B cell (primary cell): ENCODE data around the gene ISLR. TPM values are rescaled to one million over a fixed set of nuclear protein-coding genes. Genes with fewer than 3 reads are reported as not detected.

Experiments used
- ATAC-seq: fragments of 200-7000 bp; cut with Tn5 transposase; one replicate; pipeline ENCODE4 v1.10.0; 2021; ENCODE audit warnings: low read depth, mild to moderate bottlenecking, moderate number of reproducible peaks, moderate library complexity
- CTCF ChIA-PET: fragments of 350-600 bp; sonication (Branson Sonifier 250); formaldehyde crosslinking; loops from one replicate; lab custom pipeline; 2021; ENCODE audit warnings: antibody characterized with exemption, inconsistent platforms; lab: Charles Lee
- POLR2A ChIA-PET: fragments of 350-600 bp; sonication (Branson Sonifier 250); formaldehyde crosslinking; loops from one replicate; lab custom pipeline; 2021; ENCODE audit warnings: antibody characterized with exemption; lab: Charles Lee
- DNase-seq: peaks from one replicate; pipeline ENCODE4 v3.0.0; 2013
- H2AFZ ChIP-seq: 2 replicates; pipeline ENCODE4 v1.6.1; 2012; ENCODE audit warnings: mild to moderate bottlenecking, low read depth, low read length; ENCODE audit not compliant: insufficient read depth, poor library complexity, severe bottlenecking
- H3K27ac ChIP-seq, 2 donors: 1 replicate in 1 of 2; 2 replicates in 1 of 2; pipeline ENCODE4 v1.5.1; 2012 to 2013; ENCODE audit warnings: low read length in 2 of 2, mild to moderate bottlenecking in 2 of 2, moderate library complexity in 1 of 2
- H3K27me3 ChIP-seq, 4 experiments: fragments of 200-600 bp in 1 of 4; sonication (generic) in 1 of 4; replicated peaks in 1 of 4; 1 replicate in 2 of 4; 2 replicates in 2 of 4; pipeline versions ENCODE4 v1.6.1 to v1.7.0; 2013 to 2016; ENCODE audit warnings: low read length in 3 of 4, mild to moderate bottlenecking in 2 of 4, mixed read lengths in 1 of 4, moderate library complexity in 1 of 4; ENCODE audit not compliant: insufficient read depth in 4 of 4, control insufficient read depth in 3 of 4; ENCODE audit errors: control extremely low read depth in 1 of 4
- H3K36me3 ChIP-seq, 2 experiments: replicated peaks in 1 of 2; 1 replicate in 1 of 2; 2 replicates in 1 of 2; pipeline versions ENCODE4 v1.6.1 to v1.7.1; 2013; ENCODE audit warnings: low read length in 1 of 2; ENCODE audit not compliant: insufficient read depth in 2 of 2, control insufficient read depth in 1 of 2; ENCODE audit errors: control extremely low read depth in 1 of 2, extremely low read depth in 1 of 2
- H3K4me1 ChIP-seq, 2 donors: fragments of 200-600 bp in 1 of 2; sonication (generic) in 1 of 2; 1 replicate in 1 of 2; 2 replicates in 1 of 2; pipeline versions ENCODE4 v1.5.1 to v1.6.1; 2013 to 2017; ENCODE audit warnings: low read length in 2 of 2; ENCODE audit not compliant: control insufficient read depth in 2 of 2, insufficient read depth in 2 of 2
- H3K4me2 ChIP-seq: replicated peaks from 2 replicates; pipeline ENCODE3; 2012; ENCODE audit warnings: mild to moderate bottlenecking, low read depth, low read length; ENCODE audit not compliant: poor library complexity, severe bottlenecking
- H3K4me3 ChIP-seq, 5 experiments: fragments of 200-600 bp in 1 of 5; sonication (generic) in 1 of 5; 1 replicate in 3 of 5; 2 replicates in 2 of 5; pipeline versions ENCODE4 v1.5.1 to v1.7.0; 2011 to 2016; ENCODE audit warnings: low read length in 4 of 5, mild to moderate bottlenecking in 4 of 5, low read depth in 2 of 5, control low read depth in 1 of 5, moderate library complexity in 1 of 5; ENCODE audit not compliant: insufficient read depth in 1 of 5; ENCODE audit errors: control extremely low read depth in 1 of 5, extremely low read depth in 1 of 5
- H3K79me2 ChIP-seq: fragments of 200-600 bp; sonication (generic); one replicate; pipeline ENCODE4 v1.6.0; 2016; ENCODE audit warnings: low read length; ENCODE audit not compliant: control insufficient read depth, insufficient read depth
- H3K9ac ChIP-seq: fragments of 200-600 bp; sonication (generic); 2 replicates; pipeline ENCODE4 v1.6.1; 2017; ENCODE audit warnings: mild to moderate bottlenecking, low read length, moderate library complexity
- H3K9me3 ChIP-seq, 3 donors: one replicate each; pipeline versions ENCODE4 v1.6.1 to v1.7.1; 2013; ENCODE audit warnings: low read length in 2 of 3; ENCODE audit not compliant: control insufficient read depth in 2 of 3, insufficient read depth in 1 of 3; ENCODE audit errors: control extremely low read depth in 1 of 3
- H4K20me1 ChIP-seq: 2 replicates; pipeline ENCODE4 v1.6.0; 2012; ENCODE audit warnings: mild to moderate bottlenecking, low read length; ENCODE audit not compliant: insufficient read depth, control insufficient read depth, poor library complexity, severe bottlenecking
- H3K27ac Mint-ChIP-seq: one replicate; pipeline ENCODE4 v1.8.0; 2021; ENCODE audit warnings: mixed read lengths
- H3K27me3 Mint-ChIP-seq: one replicate; pipeline ENCODE4 v1.8.0; 2021; ENCODE audit warnings: mixed read lengths
- H3K4me1 Mint-ChIP-seq: one replicate; pipeline ENCODE4 v1.8.0; 2021; ENCODE audit warnings: mixed read lengths
- H3K4me3 Mint-ChIP-seq: one replicate; pipeline ENCODE4 v1.8.0; 2021; ENCODE audit warnings: mixed read lengths
- H3K9me3 Mint-ChIP-seq: one replicate; pipeline ENCODE4 v1.8.0; 2022; ENCODE audit warnings: mixed read lengths; ENCODE audit not compliant: insufficient read depth
- CTCF ChIP-seq: fragments of 200-600 bp; IDR thresholded peaks from one replicate; pipeline ENCODE4 v1.8.0; 2022; ENCODE audit warnings: antibody characterized with exemption, mild to moderate bottlenecking
- EZH2 ChIP-seq: IDR thresholded peaks from 2 replicates; pipeline ENCODE4 v1.6.1; 2012; ENCODE audit warnings: borderline replicate concordance, low read depth, mild to moderate bottlenecking, moderate library complexity, low read length; ENCODE audit not compliant: insufficient read depth, poor library complexity, severe bottlenecking
- WGBS: methylation state at CpG from one replicate; pipeline ENCODE4 v1.1.5; 2013; ENCODE audit warnings: missing lambda C conversion rate; ENCODE audit not compliant: insufficient coverage; 5-methylcytosine and 5-hydroxymethylcytosine counted together
- intact Hi-C: fragments of 100-400 bp; cut with micrococcal nuclease; formaldehyde crosslinking; loops from one replicate; pipeline ENCODE4 v1.10.0; 2022
- polyA minus RNA-seq: library from RNA; depleted of rRNA, polyadenylated mRNA; stranded (reverse); fragments of >200 nt; gene quantifications from 2 replicates; pipeline ENCODE4 v1.2.3, GENCODE V29; 2012
- polyA plus RNA-seq: library from polyadenylated mRNA; depleted of rRNA; stranded (reverse); fragments of >200 nt; gene quantifications from 2 replicates; pipeline ENCODE4 v1.2.3, GENCODE V29; 2012
- total RNA-seq, 2 donors: library from RNA; stranded (reverse); fragments of 120-200 nt in 1 of 2; gene quantifications; 1 replicate in 1 of 2; 2 replicates in 1 of 2; pipeline versions ENCODE4 v1.2.3 to v1.2.4, GENCODE V29; 2013 to 2022

Gene ISLR
- total RNA-seq (not detected in 2 replicates), polyA plus RNA-seq (not detected in 2 replicates), polyA minus RNA-seq (not detected in 2 replicates)
- 2.4 TPM for total RNA-seq (2013)

GRCh38 chr15:74173380-74174218 lies at the start of gene ISLR:
ISLR (plus strand) TSS chr15:74173710; CDS start chr15:74174859, 1,149 bp downstream.
- peaks cover 17% of the 10 kb centered on the region for H3K27me3 Mint-ChIP-seq
- H3K4me3 Mint-ChIP-seq: no peak within 1 kb of the TSS
- intact Hi-C loops: no loop called here
- Histone ChIP-seq H3K9me3 (peaks cover 0 to 3% (median 0%) of the 10 kb centered on the region in 3 donors), H2AFZ (no peak within 1 kb of the TSS), H3K27me3 (no peaks in the 10 kb centered on the region), H3K4me3 (no peak within 1 kb of the TSS), H3K4me2 (no peak within 1 kb of the TSS), H3K79me2 (no peaks in the 10 kb centered on the region), H3K4me1 (no peaks in the 10 kb centered on the region), H4K20me1 (no peaks in the 10 kb centered on the region), H3K36me3 (no peaks in the 10 kb centered on the region), H3K9ac (no peak within 1 kb of the TSS), H3K27ac (no peak within 1 kb of the TSS)
- H3K9me3 Mint-ChIP-seq: no peaks in the 10 kb centered on the region
- POLR2A ChIA-PET: no interaction called here
- TF ChIP-seq EZH2 (no peak), CTCF (no peak)
- H3K4me1 Mint-ChIP-seq: no peaks in the 10 kb centered on the region
- CTCF ChIA-PET: interaction anchor here (0.9 kb wide), 1 partner anchor 496 kb away, joined by 3 read pairs; no protein-coding TSS in a partner anchor
- WGBS: 75% methylated on average over 17 of the region's 20 CpGs
- no peak for DNase-seq
- no peak within 1 kb of the TSS for H3K27ac Mint-ChIP-seq
- ATAC-seq: no peak

- intact Hi-C loops: no loop called here
- DNase-seq (no peak), ATAC-seq (no peak)
- Mint-ChIP-seq H3K9me3 (no peaks in the 10 kb centered on the region), H3K4me3 (peak overlapping the region; percentile 59), H3K27ac (peak overlapping the region; percentile 41), H3K27me3 (peaks cover 15% of the 10 kb centered on the region), H3K4me1 (peaks cover 58% of the 10 kb centered on the region)
- Histone ChIP-seq H3K4me1 (peaks cover 62 to 66% of the 10 kb centered on the region in 2 donors), H3K9me3 (peaks cover 0 to 14% (median 0%) of the 10 kb centered on the region in 3 donors), H2AFZ (no peak overlapping the region), H3K79me2 (no peaks in the 10 kb centered on the region), H3K36me3 (no peaks in the 10 kb centered on the region), H3K4me2 (peak overlapping the region; percentile 73), H4K20me1 (no peaks in the 10 kb centered on the region), H3K27me3 (peaks cover 0 to 27% (median 12%) of the 10 kb centered on the region in 4 experiments), H3K4me3 (no peak overlapping the region), H3K9ac (no peak overlapping the region), H3K27ac (no peak overlapping the region)
- CTCF ChIA-PET: interaction anchor here (1.2 kb wide), 1 partner anchor 151 kb away, joined by 7 read pairs; no protein-coding TSS in a partner anchor
- no peak for TF ChIP-seq EZH2
- TF ChIP-seq CTCF: no peak
- WGBS: 60% methylated on average over 2 of the region's 3 CpGs
- POLR2A ChIA-PET: no interaction called here
These were observed 49.3 kb upstream of the ISLR start for GRCh38 chr15:74124196-74124595.
